BJ (cell line): ENCODE measurements around the gene PLEKHM1. TPM values are rescaled to one million over a fixed set of nuclear protein-coding genes. Genes with fewer than 3 reads are reported as not detected.
"Not testable (repeated sequence)": the region's sequence is repeated elsewhere in the genome, so short reads cannot be mapped to it uniquely, and the experiment has no call there.

ENCODE experiments used
- CTCF ChIA-PET: fragments of 350-600 bp; formaldehyde crosslinking; extraction: SDS; loops from one replicate; lab custom pipeline; 2021; ENCODE audit warnings: antibody characterized with exemption, inconsistent platforms; lab: Yijun Ruan, JAX
- POLR2A ChIA-PET: fragments of 300-600 bp; sonication (Branson Sonifier 250); formaldehyde crosslinking; extraction: SDS; loops from one replicate; lab custom pipeline; 2021; ENCODE audit warnings: antibody characterized with exemption; lab: Charles Lee
- DNase-seq: peaks from one replicate; pipeline ENCODE4 v3.0.0-alpha.2; 2011; ENCODE audit warnings: low read depth
- H3K27me3 ChIP-seq: 2 replicates; pipeline ENCODE4 v1.6.0; 2011; ENCODE audit warnings: low read length; ENCODE audit not compliant: control insufficient read depth, insufficient read depth
- H3K36me3 ChIP-seq: 2 replicates; pipeline ENCODE4 v1.5.1; 2011; ENCODE audit warnings: low read length; ENCODE audit not compliant: control insufficient read depth, insufficient read depth
- H3K4me3 ChIP-seq: 2 replicates; pipeline ENCODE4 v1.5.1; 2011; ENCODE audit warnings: low read depth, mild to moderate bottlenecking, control low read depth, low read length
- CTCF ChIP-seq: IDR thresholded peaks from 2 replicates; pipeline ENCODE4 v1.5.1; 2011; ENCODE audit warnings: low read depth, mild to moderate bottlenecking, control low read depth, inconsistent platforms, low read length, moderate library complexity; ENCODE audit not compliant: insufficient read depth
- polyA plus RNA-seq: library from polyadenylated mRNA; depleted of rRNA; stranded (reverse); fragments of >200 nt; gene quantifications from 2 replicates; pipeline ENCODE4 v1.2.3, GENCODE V29; 2011

The PLEKHM1 gene
- polyA plus RNA-seq, 1 experiment, result 28.7 TPM

DNA sequence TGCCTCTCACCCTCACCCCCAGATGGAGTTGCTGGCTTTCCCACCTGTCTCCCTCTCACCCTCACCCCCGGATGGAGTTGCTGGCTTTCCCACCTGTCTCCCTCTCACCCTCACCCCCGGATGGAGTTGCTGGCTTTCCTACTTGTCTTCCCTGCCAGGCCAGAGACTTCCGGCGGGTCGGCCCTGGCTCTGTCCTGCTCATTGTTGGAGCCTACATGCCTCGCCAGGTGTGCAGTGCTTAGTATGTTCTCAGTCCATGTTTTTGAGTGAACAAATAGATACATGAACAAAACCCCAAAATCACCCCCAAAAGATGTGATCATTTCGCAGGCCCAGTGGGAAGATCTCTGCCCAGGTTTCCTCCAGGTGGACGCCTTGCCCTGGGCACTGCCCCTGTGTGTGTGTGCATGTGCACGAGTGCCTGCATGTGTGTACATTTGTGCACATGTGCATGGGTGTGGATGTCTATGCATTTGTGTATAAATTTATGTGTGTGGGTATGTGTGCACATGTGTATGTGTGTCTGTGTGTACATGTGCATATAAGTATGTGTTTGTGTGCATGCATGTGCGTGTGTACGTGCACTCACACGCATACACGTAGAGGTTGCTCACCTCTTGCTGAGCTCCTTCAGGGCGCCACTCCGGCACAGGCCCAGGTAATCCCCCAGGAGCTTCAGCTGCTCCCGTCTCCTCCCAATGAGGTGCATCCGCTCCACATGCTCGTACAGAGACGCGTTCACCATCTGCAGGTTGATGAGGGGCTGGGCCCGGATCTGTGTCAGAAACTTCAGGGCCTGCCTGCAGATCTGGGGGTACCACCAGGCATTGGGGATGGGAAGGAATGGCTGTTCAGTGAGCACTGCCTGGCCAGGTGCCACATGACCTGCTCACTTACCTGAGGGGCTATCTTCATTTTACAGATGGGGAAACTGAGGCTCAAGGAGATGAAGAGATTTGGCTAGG, 45.4 kb downstream of the PLEKHM1 start:
- DNase-seq, H3K4me3 ChIP-seq, H3K36me3 ChIP-seq, H3K27me3 ChIP-seq, POLR2A ChIA-PET, CTCF ChIA-PET: not testable (repeated sequence)

GRCh38 chr17:45444301-45444700, 46.2 kb downstream of the PLEKHM1 start:
- H3K27me3 ChIP-seq, CTCF ChIA-PET, DNase-seq, POLR2A ChIA-PET, H3K36me3 ChIP-seq, H3K4me3 ChIP-seq: not testable (repeated sequence)

- H3K36me3 ChIP-seq, DNase-seq, H3K27me3 ChIP-seq, CTCF ChIA-PET, POLR2A ChIA-PET, H3K4me3 ChIP-seq: not testable (repeated sequence)
Observed at GRCh38 chr17:45443371-45444260, 46.9 kb downstream of the PLEKHM1 start.

- no peak for TF ChIP-seq CTCF
- POLR2A ChIA-PET, result no interaction called here
- peaks cover 6% of the 10 kb centered on the region for H3K36me3 ChIP-seq
- CTCF ChIA-PET, result interaction anchor here (1.1 kb wide), 1 partner anchor 13 kb away, joined by 4 read pairs; no protein-coding TSS in a partner anchor
- H3K4me3 ChIP-seq, result no peak overlapping the region
- H3K27me3 ChIP-seq, result no peaks in the 10 kb centered on the region
- no peak for DNase-seq
Observed at GRCh38 chr17:45441526-45442310, 48.8 kb downstream of the PLEKHM1 start.

GRCh38 chr17:45440839-45441515, 49.5 kb downstream of the PLEKHM1 start:
- CTCF ChIA-PET, result interaction anchor here (1.1 to 1.4 kb wide), 2 partner anchors 12 to 14 kb away, joined by 4 to 5 read pairs; no protein-coding TSS in a partner anchor
- POLR2A ChIA-PET, H3K4me3 ChIP-seq, DNase-seq, H3K27me3 ChIP-seq: not testable (repeated sequence)
- peaks cover 10% of the 10 kb centered on the region for H3K36me3 ChIP-seq

GRCh38 chr17:45440161-45440778, 50.3 kb downstream of the PLEKHM1 start:
- ChIA-PET CTCF (interaction anchor here (1.4 kb wide), 1 partner anchor 14 kb away, joined by 5 read pairs; no protein-coding TSS in a partner anchor), POLR2A (no interaction called here)
- H3K4me3 ChIP-seq, result no peak overlapping the region
- H3K36me3 ChIP-seq, result peaks cover 10% of the 10 kb centered on the region
- TF ChIP-seq CTCF, result no peak
- no peak for DNase-seq
- H3K27me3 ChIP-seq, result no peaks in the 10 kb centered on the region
